VCaP (cell line): Measurements from ENCODE around the gene TXNRD2.

Experiments
- H3K27ac ChIP-seq: fragments of 450-650 bp; 2 replicates; pipeline ENCODE4 v1.5.1; 2017
- TF ChIP-seq, protein P1 (sequence below): fragments of 450-650 bp; conservative IDR thresholded peaks from 2 replicates; pipeline ENCODE4 v1.5.1; 2017; ENCODE audit warnings: mild to moderate bottlenecking, moderate library complexity

The TXNRD2 gene

DNA sequence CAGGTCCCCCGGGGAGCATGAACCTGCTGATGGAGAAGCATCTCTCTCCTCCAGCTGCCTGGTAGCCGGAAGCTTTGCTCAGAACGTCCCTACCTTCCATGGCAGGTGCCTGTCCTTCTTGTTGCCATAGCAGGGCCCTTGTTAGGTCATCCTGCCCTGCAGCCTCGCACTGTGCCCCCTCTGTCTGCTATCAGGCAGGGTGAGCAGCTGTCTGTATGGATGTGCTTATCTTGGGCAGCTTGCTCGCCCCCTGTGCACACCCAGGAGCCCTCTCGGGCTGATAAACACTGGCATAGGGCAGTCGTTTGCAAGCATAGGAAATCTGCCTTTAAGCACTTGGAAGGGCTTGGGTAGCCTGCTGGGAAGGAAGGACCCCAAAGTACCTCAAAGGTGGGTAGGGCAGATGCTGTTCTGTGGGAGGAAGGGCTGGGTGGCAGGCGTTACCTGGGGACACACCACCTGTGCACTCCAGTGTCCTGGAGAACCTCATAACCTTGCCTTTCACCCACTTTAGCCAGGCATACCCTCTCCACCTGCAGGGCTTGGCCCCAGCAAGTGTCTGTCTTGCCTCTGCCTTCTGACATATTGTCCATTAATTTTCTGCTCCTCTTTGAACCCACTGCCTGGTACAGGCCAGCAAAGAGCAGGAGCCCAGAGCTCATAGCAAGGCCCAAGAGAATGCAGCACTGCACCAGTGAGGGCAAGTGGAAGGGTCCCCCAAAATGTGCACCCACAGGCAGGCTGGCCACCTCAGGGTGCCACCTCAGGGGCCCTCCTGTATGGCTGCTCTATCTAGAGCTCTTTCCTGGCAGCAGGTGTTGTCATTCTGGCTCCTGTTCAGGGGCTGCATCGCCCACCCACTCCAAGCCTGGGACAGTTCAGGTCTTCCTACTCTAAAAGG is 8.0 kb downstream of the TXNRD2 start:
- H3K27ac ChIP-seq: no peak overlapping the region
- TF ChIP-seq, protein P1, sequence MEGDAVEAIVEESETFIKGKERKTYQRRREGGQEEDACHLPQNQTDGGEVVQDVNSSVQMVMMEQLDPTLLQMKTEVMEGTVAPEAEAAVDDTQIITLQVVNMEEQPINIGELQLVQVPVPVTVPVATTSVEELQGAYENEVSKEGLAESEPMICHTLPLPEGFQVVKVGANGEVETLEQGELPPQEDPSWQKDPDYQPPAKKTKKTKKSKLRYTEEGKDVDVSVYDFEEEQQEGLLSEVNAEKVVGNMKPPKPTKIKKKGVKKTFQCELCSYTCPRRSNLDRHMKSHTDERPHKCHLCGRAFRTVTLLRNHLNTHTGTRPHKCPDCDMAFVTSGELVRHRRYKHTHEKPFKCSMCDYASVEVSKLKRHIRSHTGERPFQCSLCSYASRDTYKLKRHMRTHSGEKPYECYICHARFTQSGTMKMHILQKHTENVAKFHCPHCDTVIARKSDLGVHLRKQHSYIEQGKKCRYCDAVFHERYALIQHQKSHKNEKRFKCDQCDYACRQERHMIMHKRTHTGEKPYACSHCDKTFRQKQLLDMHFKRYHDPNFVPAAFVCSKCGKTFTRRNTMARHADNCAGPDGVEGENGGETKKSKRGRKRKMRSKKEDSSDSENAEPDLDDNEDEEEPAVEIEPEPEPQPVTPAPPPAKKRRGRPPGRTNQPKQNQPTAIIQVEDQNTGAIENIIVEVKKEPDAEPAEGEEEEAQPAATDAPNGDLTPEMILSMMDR: no peak

DNA sequence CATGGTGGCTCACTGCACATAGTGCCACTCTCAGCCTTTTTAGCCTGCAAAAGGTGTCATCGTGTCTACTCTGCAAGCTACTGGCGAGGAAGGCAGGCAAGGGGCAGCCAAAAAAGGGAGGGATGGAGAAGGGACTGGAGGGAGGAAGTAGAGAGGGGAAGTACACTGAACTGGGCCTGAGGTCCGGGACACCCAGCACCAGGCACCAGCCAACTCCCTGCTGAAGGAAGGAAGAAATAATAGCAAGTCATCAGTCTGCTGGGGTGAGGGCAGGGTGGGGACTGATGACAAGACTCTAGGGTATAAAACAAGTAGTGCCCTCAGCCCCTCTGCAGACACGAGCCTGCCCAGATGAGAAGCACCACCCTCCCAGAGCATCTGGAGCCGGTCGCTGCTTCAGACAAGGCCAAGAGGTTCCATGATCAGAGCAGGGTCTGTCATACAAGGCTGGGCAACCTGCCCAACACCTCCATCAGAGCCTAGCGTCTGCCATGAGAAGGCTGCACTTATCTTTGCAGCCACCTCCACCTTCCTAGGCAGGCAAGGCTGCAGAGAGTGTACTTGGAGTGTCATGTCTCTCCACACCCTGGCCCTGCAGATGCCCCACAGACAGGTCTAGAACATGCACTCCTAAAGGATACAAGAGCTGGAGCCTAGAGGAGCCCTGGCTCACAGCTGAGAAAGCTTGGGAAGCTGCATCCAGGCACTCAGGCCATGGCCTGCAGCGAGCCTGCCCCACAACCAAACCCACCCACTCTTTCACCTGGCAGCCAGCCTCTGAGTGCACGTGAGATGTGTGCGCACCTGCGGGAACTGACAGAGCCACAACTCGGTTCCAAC is 9.0 kb downstream of the TXNRD2 start:
- no peak overlapping the region for H3K27ac ChIP-seq
- TF ChIP-seq, protein P1: no peak

DNA sequence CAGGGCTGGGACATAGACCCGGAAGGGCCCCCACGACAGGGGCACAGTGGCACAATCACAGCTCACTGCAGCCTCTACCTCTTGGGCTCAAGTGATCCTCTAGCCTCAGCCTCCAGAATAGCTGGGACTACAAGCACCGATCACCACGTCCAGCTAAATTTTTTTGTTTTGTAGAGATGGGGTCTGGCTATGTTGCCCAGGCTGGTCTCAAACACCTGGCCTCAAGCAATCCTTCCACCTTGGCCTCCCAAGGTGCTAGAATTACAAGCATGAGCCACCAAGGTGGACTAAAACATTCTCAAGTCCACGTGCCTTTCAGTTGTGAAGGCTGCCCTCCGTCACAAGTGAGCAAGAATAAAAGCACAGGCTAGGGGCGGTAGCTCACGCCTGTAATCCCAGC is 10.1 kb downstream of the TXNRD2 start:
- TF ChIP-seq, protein P1: no peak
- no peak overlapping the region for H3K27ac ChIP-seq

DNA sequence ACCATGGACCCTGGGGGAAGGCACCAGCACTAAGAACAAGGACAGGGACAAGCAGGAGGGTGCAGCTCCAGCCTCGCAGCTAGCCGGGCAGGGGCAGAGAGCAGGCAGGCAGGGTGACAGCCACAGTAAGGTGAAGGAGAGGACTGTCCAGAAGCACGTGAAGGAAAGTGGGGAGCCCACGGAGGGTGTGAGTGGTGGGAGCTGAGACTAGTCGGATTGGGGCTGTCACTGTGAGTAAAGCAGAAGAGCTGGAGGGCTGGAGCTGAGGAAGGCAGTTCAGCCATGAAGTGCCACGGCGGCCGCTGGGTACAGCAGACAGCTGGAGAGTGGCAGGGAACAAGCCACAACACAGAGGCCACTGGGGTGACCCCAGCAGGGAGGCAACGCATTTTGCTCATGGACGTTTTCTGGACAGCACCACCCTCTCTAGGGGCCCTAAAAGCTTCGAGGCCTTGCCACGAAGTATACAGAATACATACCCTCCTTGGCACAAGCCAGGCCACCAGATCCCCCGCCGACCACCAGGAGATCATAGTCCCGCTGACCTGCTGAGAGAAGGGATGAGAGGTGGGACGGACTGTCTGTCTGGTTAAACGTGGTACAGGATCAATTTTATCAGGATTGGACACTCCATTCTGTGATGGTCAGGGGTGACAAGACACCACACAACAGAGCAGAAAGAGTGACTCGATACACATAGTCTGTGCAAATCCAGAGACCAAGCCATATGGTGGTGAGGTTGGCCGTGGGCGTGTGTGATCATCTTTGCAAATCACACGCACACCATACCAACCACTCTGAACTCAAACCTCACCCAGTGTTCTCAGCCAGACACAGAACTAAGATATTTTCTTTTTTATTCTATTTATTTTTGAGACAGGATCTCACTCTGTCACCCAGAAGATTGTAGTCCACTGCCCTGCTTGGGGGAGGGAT is 10.8 kb downstream of the TXNRD2 start:
- TF ChIP-seq, protein P1: no peak
- H3K27ac ChIP-seq: no peak overlapping the region

DNA sequence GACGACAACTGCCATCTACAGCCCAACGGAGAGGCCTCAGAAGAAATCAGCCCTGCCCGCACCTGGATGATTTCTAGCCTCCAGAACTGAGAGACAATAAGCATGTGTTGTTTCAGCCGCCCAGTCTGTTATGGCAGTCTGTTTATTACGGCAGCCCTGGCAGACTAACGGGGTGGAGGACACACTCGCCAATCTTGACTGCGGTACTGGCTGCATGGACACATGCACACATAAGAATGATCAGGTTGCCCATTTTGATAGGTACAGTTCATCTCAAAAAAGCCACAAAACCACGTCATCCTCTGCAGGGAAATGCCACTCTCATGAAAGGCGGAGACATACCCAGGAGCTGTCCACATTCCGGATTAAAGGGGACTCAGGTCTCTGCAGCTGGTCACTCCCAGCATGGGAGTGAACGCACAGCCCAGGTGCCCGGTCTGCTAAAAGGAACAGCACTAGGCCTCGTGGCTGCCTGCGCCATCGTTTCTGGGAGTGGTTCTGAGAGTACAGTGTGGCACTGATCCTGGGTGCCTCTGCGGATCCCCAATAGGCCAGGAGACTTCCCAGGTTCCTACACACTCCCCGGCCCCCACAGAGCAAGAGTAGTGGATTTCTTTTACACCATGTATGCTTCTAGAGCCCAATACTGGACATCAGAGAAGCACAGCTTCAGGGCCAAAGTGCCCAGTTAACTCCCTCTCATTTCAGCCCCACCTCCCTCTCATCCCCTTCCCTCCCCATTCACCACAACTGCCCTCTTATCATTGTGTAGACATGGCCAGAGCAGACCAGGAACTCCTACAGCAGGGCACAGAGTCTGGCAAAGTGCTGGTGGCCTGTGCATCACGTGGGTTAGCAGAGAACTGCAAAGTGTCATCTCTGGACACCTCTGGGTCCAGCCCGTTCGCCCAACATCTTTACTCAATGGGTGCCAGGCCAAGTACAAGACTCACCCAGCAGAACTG is 11.8 kb downstream of the TXNRD2 start:
- TF ChIP-seq, protein P1: no peak
- H3K27ac ChIP-seq: no peak overlapping the region

DNA sequence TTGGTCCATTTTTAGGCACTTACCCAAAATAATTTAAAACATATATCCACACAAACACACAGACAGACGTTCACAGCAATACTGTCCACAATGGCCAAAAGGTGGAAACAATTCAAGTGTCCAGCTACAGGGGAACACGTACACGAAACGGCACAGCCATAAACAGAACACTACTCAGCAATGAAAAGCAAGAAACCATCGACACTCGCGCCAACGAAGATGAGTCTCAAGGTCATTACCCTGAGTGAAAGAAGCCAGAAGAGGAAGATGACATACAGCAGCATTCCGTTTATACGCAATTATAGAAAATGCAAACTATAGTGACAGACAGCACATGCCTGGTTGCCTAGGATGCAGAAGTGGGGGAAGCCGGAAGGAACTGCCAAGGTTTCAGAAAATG is 13.4 kb downstream of the TXNRD2 start:
- H3K27ac ChIP-seq: no peak overlapping the region
- TF ChIP-seq, protein P1: no peak
